NCI-H460 (cell line): ENCODE results near the gene FAR2. TPM values are rescaled to one million over a fixed set of nuclear protein-coding genes. Genes with fewer than 3 reads are reported as not detected.
"Not testable (repeated sequence)": the region's sequence is repeated elsewhere in the genome, so short reads cannot be mapped to it uniquely, and the experiment has no call there.

ENCODE experiments used
- DNase-seq: peaks from one replicate; pipeline ENCODE4 v3.0.0-alpha.2; 2016; ENCODE audit warnings: low read depth; ENCODE audit errors: extremely low read depth
- total RNA-seq: library from RNA; depleted of rRNA; stranded (reverse); fragments of >200 nt; shearing (Covaris generic); gene quantifications from 2 replicates; pipeline ENCODE4 v1.2.3, GENCODE V29; 2014

The FAR2 gene
- total RNA-seq, 1 experiment from 2014 or later, result not detected

GRCh38 chr12:29152223-29152868 is 3.3 kb downstream of the FAR2 start:
- no peak for DNase-seq

GRCh38 chr12:29152981-29153630 is 4.0 kb downstream of the FAR2 start:
- no peak for DNase-seq

- no peak for DNase-seq
These were observed 6.0 kb downstream of the FAR2 start for GRCh38 chr12:29155079-29155478.

GRCh38 chr12:29157486-29157946 is 8.4 kb downstream of the FAR2 start:
- DNase-seq, result no peak

GRCh38 chr12:29158115-29158763 is 9.2 kb downstream of the FAR2 start:
- no peak for DNase-seq

- DNase-seq, result no peak
These were observed 10.6 kb downstream of the FAR2 start for GRCh38 chr12:29159661-29160060.

GRCh38 chr12:29160230-29160629 is 11.2 kb downstream of the FAR2 start:
- DNase-seq, result no peak

GRCh38 chr12:29163146-29163545 is 14.1 kb downstream of the FAR2 start:
- no peak for DNase-seq

- no peak for DNase-seq
These were observed 15.7 kb downstream of the FAR2 start for GRCh38 chr12:29164477-29165393.

GRCh38 chr12:29167445-29167844 is 18.4 kb downstream of the FAR2 start:
- DNase-seq, result no peak

- DNase-seq, result no peak
These were observed 18.9 kb downstream of the FAR2 start for GRCh38 chr12:29167988-29168387.

GRCh38 chr12:29169978-29170377 is 20.9 kb downstream of the FAR2 start:
- not testable (repeated sequence) for DNase-seq

GRCh38 chr12:29170478-29171084 is 21.5 kb downstream of the FAR2 start:
- DNase-seq, result not testable (repeated sequence)

- no peak for DNase-seq
These were observed 22.6 kb downstream of the FAR2 start for GRCh38 chr12:29171421-29172258.

- DNase-seq, result no peak
These were observed 27.9 kb downstream of the FAR2 start for GRCh38 chr12:29176941-29177340.

GRCh38 chr12:29182247-29182646 is 33.2 kb downstream of the FAR2 start:
- DNase-seq, result not testable (repeated sequence)

GRCh38 chr12:29187756-29188155 is 38.7 kb downstream of the FAR2 start:
- DNase-seq, result no peak

GRCh38 chr12:29191267-29191850 is 42.3 kb downstream of the FAR2 start:
- DNase-seq, result no peak

- no peak for DNase-seq
These were observed 49.8 kb downstream of the FAR2 start for GRCh38 chr12:29198901-29199300.
